Dendritic cell treated with granulocyte-macrophage colony-stimulating factor and Interleukin-4, amounts not matched to agents 40 ng/mL and 50 ng/mL, for 4 days (primary cell): ENCODE results near the gene NIPBL.
"Not testable (repeated sequence)": the region's sequence is repeated elsewhere in the genome, so short reads cannot be mapped to it uniquely, and the experiment has no call there.

Source experiments
- H3K27ac Mint-ChIP-seq: one replicate; pipeline ENCODE4 v1.8.0; 2022; ENCODE audit warnings: mild to moderate bottlenecking, mixed read lengths
- H3K27me3 Mint-ChIP-seq: one replicate; pipeline ENCODE4 v1.8.0; 2022; ENCODE audit warnings: mild to moderate bottlenecking, mixed read lengths
- H3K36me3 Mint-ChIP-seq: one replicate; pipeline ENCODE4 v1.8.0; 2022; ENCODE audit warnings: low read depth, mixed read lengths
- H3K4me1 Mint-ChIP-seq: one replicate; pipeline ENCODE4 v1.8.0; 2022; ENCODE audit warnings: low read depth, mixed read lengths
- H3K4me3 Mint-ChIP-seq: one replicate; pipeline ENCODE4 v1.8.0; 2022; ENCODE audit warnings: mild to moderate bottlenecking, moderate library complexity, mixed read lengths
- H3K9me3 Mint-ChIP-seq: one replicate; pipeline ENCODE4 v1.8.0; 2022; ENCODE audit warnings: mixed read lengths
- intact Hi-C: fragments of 100-400 bp; cut with micrococcal nuclease; formaldehyde crosslinking; loops from one replicate; pipeline ENCODE4 v1.15.0; 2022

The NIPBL gene

GRCh38 chr5:36876299-36876964 lies at the start of gene NIPBL:
TSS of gene NIPBL (plus strand) at chr5:36876769. CDS start at chr5:36953697, 76,928 bp downstream.
- no peaks in the 10 kb centered on the region for H3K27me3 Mint-ChIP-seq
- H3K4me3 Mint-ChIP-seq: peak within 1 kb of the TSS; percentile 94
- H3K27ac Mint-ChIP-seq: peak within 1 kb of the TSS; percentile 97
- peaks cover 31% of the 10 kb centered on the region for H3K36me3 Mint-ChIP-seq
- no peaks in the 10 kb centered on the region for H3K9me3 Mint-ChIP-seq
- peaks cover 31% of the 10 kb centered on the region for H3K4me1 Mint-ChIP-seq
- intact Hi-C loops: loop anchor here (2.0 to 5.0 kb wide), 3 partner anchors 152 to 724 kb away; partner anchors contain the start of genes LMBRD2, NADK2 and SKP2

- no peaks in the 10 kb centered on the region for H3K36me3 Mint-ChIP-seq
- no peaks in the 10 kb centered on the region for H3K9me3 Mint-ChIP-seq
- H3K27me3 Mint-ChIP-seq: no peaks in the 10 kb centered on the region
- H3K27ac Mint-ChIP-seq: no peak overlapping the region
- intact Hi-C loops: no loop called here
- H3K4me3 Mint-ChIP-seq: no peak overlapping the region
- H3K4me1 Mint-ChIP-seq: peaks cover 7% of the 10 kb centered on the region
Measured at GRCh38 chr5:36832274-36832673, 44.3 kb upstream of the NIPBL start.

GRCh38 chr5:36836831-36837230 lies 39.7 kb upstream of the NIPBL start:
- peaks cover 48% of the 10 kb centered on the region for H3K4me1 Mint-ChIP-seq
- peak overlapping the region; percentile 70 for H3K27ac Mint-ChIP-seq
- H3K9me3 Mint-ChIP-seq: no peaks in the 10 kb centered on the region
- no peak overlapping the region for H3K4me3 Mint-ChIP-seq
- intact Hi-C loops: no loop called here
- no peaks in the 10 kb centered on the region for H3K27me3 Mint-ChIP-seq
- H3K36me3 Mint-ChIP-seq: no peaks in the 10 kb centered on the region

- H3K27me3 Mint-ChIP-seq: peaks cover 4% of the 10 kb centered on the region
- no peak overlapping the region for H3K4me3 Mint-ChIP-seq
- no peak overlapping the region for H3K27ac Mint-ChIP-seq
- H3K9me3 Mint-ChIP-seq: no peaks in the 10 kb centered on the region
- intact Hi-C loops: no loop called here
- H3K36me3 Mint-ChIP-seq: no peaks in the 10 kb centered on the region
- peaks cover 54% of the 10 kb centered on the region for H3K4me1 Mint-ChIP-seq
Measured at GRCh38 chr5:36839489-36840476, 36.8 kb upstream of the NIPBL start.

- Mint-ChIP-seq H3K9me3 (no peaks in the 10 kb centered on the region), H3K4me1 (peaks cover 49% of the 10 kb centered on the region), H3K27me3 (peaks cover 4% of the 10 kb centered on the region), H3K36me3 (no peaks in the 10 kb centered on the region), H3K27ac (no peak overlapping the region), H3K4me3 (no peak overlapping the region)
- intact Hi-C loops: no loop called here
Measured at GRCh38 chr5:36841677-36842076, 34.9 kb upstream of the NIPBL start.

- Mint-ChIP-seq H3K4me3 (no peak overlapping the region), H3K4me1 (peaks cover 49% of the 10 kb centered on the region), H3K27me3 (peaks cover 4% of the 10 kb centered on the region), H3K36me3 (no peaks in the 10 kb centered on the region), H3K27ac (no peak overlapping the region), H3K9me3 (no peaks in the 10 kb centered on the region)
- intact Hi-C loops: no loop called here
Measured at GRCh38 chr5:36842087-36842486, 34.5 kb upstream of the NIPBL start.

GRCh38 chr5:36844305-36844704 lies 32.3 kb upstream of the NIPBL start:
- intact Hi-C loops: no loop called here
- H3K27ac Mint-ChIP-seq: no peak overlapping the region
- H3K4me1 Mint-ChIP-seq: peaks cover 26% of the 10 kb centered on the region
- no peak overlapping the region for H3K4me3 Mint-ChIP-seq
- H3K27me3 Mint-ChIP-seq: peaks cover 4% of the 10 kb centered on the region
- no peaks in the 10 kb centered on the region for H3K9me3 Mint-ChIP-seq
- H3K36me3 Mint-ChIP-seq: no peaks in the 10 kb centered on the region

- H3K4me3 Mint-ChIP-seq, H3K9me3 Mint-ChIP-seq, H3K4me1 Mint-ChIP-seq, H3K36me3 Mint-ChIP-seq, H3K27me3 Mint-ChIP-seq, H3K27ac Mint-ChIP-seq, intact Hi-C loops: not testable (repeated sequence)
Measured at GRCh38 chr5:36848545-36848944, 28.0 kb upstream of the NIPBL start.

GRCh38 chr5:36852903-36853302 lies 23.7 kb upstream of the NIPBL start:
- H3K4me3 Mint-ChIP-seq, H3K27ac Mint-ChIP-seq, H3K9me3 Mint-ChIP-seq, H3K4me1 Mint-ChIP-seq, H3K27me3 Mint-ChIP-seq, H3K36me3 Mint-ChIP-seq, intact Hi-C loops: not testable (repeated sequence)

- H3K4me3 Mint-ChIP-seq: no peak overlapping the region
- no peaks in the 10 kb centered on the region for H3K27me3 Mint-ChIP-seq
- H3K4me1 Mint-ChIP-seq: no peaks in the 10 kb centered on the region
- intact Hi-C loops: no loop called here
- no peaks in the 10 kb centered on the region for H3K36me3 Mint-ChIP-seq
- H3K27ac Mint-ChIP-seq: no peak overlapping the region
- H3K9me3 Mint-ChIP-seq: no peaks in the 10 kb centered on the region
Measured at GRCh38 chr5:36854402-36855140, 22.0 kb upstream of the NIPBL start.

- Mint-ChIP-seq H3K4me3 (no peak overlapping the region), H3K36me3 (no peaks in the 10 kb centered on the region), H3K9me3 (no peaks in the 10 kb centered on the region), H3K4me1 (no peaks in the 10 kb centered on the region), H3K27me3 (no peaks in the 10 kb centered on the region), H3K27ac (no peak overlapping the region)
- intact Hi-C loops: no loop called here
Measured at GRCh38 chr5:36855141-36855495, 21.5 kb upstream of the NIPBL start.

GRCh38 chr5:36861871-36862270 lies 14.7 kb upstream of the NIPBL start:
- Mint-ChIP-seq H3K36me3 (no peaks in the 10 kb centered on the region), H3K4me3 (no peak overlapping the region), H3K27ac (no peak overlapping the region), H3K4me1 (no peaks in the 10 kb centered on the region), H3K9me3 (no peaks in the 10 kb centered on the region), H3K27me3 (peaks cover 6% of the 10 kb centered on the region)
- intact Hi-C loops: loop anchor here (10.0 kb wide), 1 partner anchor 67 kb away; no protein-coding TSS in a partner anchor

GRCh38 chr5:36870399-36871040 lies 6.0 kb upstream of the NIPBL start:
- H3K27ac Mint-ChIP-seq: no peak overlapping the region
- H3K4me3 Mint-ChIP-seq: no peak overlapping the region
- no peaks in the 10 kb centered on the region for H3K9me3 Mint-ChIP-seq
- intact Hi-C loops: loop anchor here (2.0 kb wide), 1 partner anchor 126 kb away; no protein-coding TSS in a partner anchor
- H3K4me1 Mint-ChIP-seq: peaks cover 21% of the 10 kb centered on the region
- H3K36me3 Mint-ChIP-seq: peaks cover 6% of the 10 kb centered on the region
- no peaks in the 10 kb centered on the region for H3K27me3 Mint-ChIP-seq
